Ureter (tissue), 1 donor: ENCODE measurements around the gene MYH11. TPM values are rescaled to one million over a fixed set of nuclear protein-coding genes. Genes with fewer than 3 reads are reported as not detected.
"Not testable (repeated sequence)": the region's sequence is repeated elsewhere in the genome, so short reads cannot be mapped to it uniquely, and the experiment has no call there.

ENCODE experiments used
- DNase-seq: peaks from one replicate; pipeline ENCODE4 v3.0.0-alpha.2; 2020; ENCODE audit warnings: low spot score
- total RNA-seq: library from RNA; stranded (reverse); gene quantifications from one replicate; pipeline ENCODE4 v1.2.4, GENCODE V29; 2023
- donor health status: DM: yes; HTN: yes; CAD: no.

Gene MYH11
- total RNA-seq, 1 donor from 2014 or later = 1,287 TPM

- no peak for DNase-seq
Measured at GRCh38 chr16:15749985-15750384, 106.8 kb downstream of the MYH11 start.

- DNase-seq = no peak
Measured at GRCh38 chr16:15749371-15749770, 107.5 kb downstream of the MYH11 start.

- no peak for DNase-seq
Measured at GRCh38 chr16:15748654-15749053, 108.2 kb downstream of the MYH11 start.

GRCh38 chr16:15747937-15748336 lies 108.9 kb downstream of the MYH11 start:
- no peak for DNase-seq

- no peak for DNase-seq
Measured at GRCh38 chr16:15746332-15746731, 110.5 kb downstream of the MYH11 start.

- no peak for DNase-seq
Measured at GRCh38 chr16:15743657-15744056, 113.2 kb downstream of the MYH11 start.

- no peak for DNase-seq
Measured at GRCh38 chr16:15742716-15743115, 114.1 kb downstream of the MYH11 start.

GRCh38 chr16:15741207-15741871 lies 115.5 kb downstream of the MYH11 start:
- DNase-seq = no peak

- DNase-seq = no peak
Measured at GRCh38 chr16:15739950-15740349, 116.9 kb downstream of the MYH11 start.

GRCh38 chr16:15739464-15739863 lies 117.4 kb downstream of the MYH11 start:
- DNase-seq = no peak

- DNase-seq = no peak
Measured at GRCh38 chr16:15737140-15737644, 119.6 kb downstream of the MYH11 start.

GRCh38 chr16:15736529-15736928 lies 120.3 kb downstream of the MYH11 start:
- DNase-seq = no peak

- no peak for DNase-seq
Measured at GRCh38 chr16:15735610-15736009, 121.2 kb downstream of the MYH11 start.

- no peak for DNase-seq
Measured at GRCh38 chr16:15732416-15732815, 124.4 kb downstream of the MYH11 start.

GRCh38 chr16:15729152-15729551 lies 127.7 kb downstream of the MYH11 start:
- DNase-seq = no peak

- DNase-seq = not testable (repeated sequence)
Measured at GRCh38 chr16:15727697-15728096, 129.1 kb downstream of the MYH11 start.

- no peak for DNase-seq
Measured at GRCh38 chr16:15726715-15727114, 130.1 kb downstream of the MYH11 start.

- DNase-seq = no peak
Measured at GRCh38 chr16:15725641-15726240, 131.1 kb downstream of the MYH11 start.

GRCh38 chr16:15723808-15724207 lies 133.0 kb downstream of the MYH11 start:
- DNase-seq = no peak

GRCh38 chr16:15721018-15721417 lies 135.8 kb downstream of the MYH11 start:
- no peak for DNase-seq

- no peak for DNase-seq
Measured at GRCh38 chr16:15716694-15717447, 140.0 kb downstream of the MYH11 start.

GRCh38 chr16:15715221-15715620 lies 141.6 kb downstream of the MYH11 start:
- no peak for DNase-seq
